Right atrium auricular region (tissue), 2 donors: ENCODE data around the gene A3GALT2. TPM values are rescaled to one million over a fixed set of nuclear protein-coding genes. Genes with fewer than 3 reads are reported as not detected.

Experiments
- DNase-seq: peaks from one replicate; pipeline ENCODE4 v3.0.0-alpha.2; 2019; ENCODE audit warnings: low spot score
- H3K27ac ChIP-seq, 2 donors: fragments of 200-600 bp; sonication (generic); 1 replicate in 1 of 2; 2 replicates in 1 of 2; pipeline ENCODE4 v1.5.1; 2016 to 2019
- H3K27me3 ChIP-seq, 2 donors: fragments of 200-600 bp; sonication (generic); one replicate each; pipeline versions ENCODE4 v1.5.1 to v1.6.0; 2017 to 2019
- H3K36me3 ChIP-seq: fragments of 200-600 bp; sonication (generic); one replicate; pipeline ENCODE4 v1.5.1; 2016
- H3K4me1 ChIP-seq, 2 donors: fragments of 200-600 bp; sonication (generic); one replicate each; pipeline versions ENCODE4 v1.5.1 to v1.6.0; 2017 to 2019
- H3K4me3 ChIP-seq, 2 donors: fragments of 200-600 bp; sonication (generic); 1 replicate in 1 of 2; 2 replicates in 1 of 2; pipeline ENCODE4 v1.5.1; 2017 to 2019; ENCODE audit warnings: mild to moderate bottlenecking in 1 of 2, moderate library complexity in 1 of 2
- H3K9me3 ChIP-seq, 2 donors: fragments of 200-600 bp; sonication (generic); one replicate each; pipeline ENCODE4 v1.5.1; 2019
- total RNA-seq, 2 donors: library from RNA; depleted of rRNA; stranded (reverse); fragments of >200 nt; gene quantifications; one replicate each; pipeline ENCODE4 v1.1.0, GENCODE V29; 2016
- TF ChIP-seq, protein P1 (sequence below), 2 donors: fragments of 200-600 bp; sonication (generic); IDR thresholded peaks; one replicate each; pipeline ENCODE4 v1.5.1; 2019; ENCODE audit warnings: antibody characterized with exemption in 2 of 2

Gene A3GALT2
- total RNA-seq, 2 donors from 2014 or later: not detected

DNA sequence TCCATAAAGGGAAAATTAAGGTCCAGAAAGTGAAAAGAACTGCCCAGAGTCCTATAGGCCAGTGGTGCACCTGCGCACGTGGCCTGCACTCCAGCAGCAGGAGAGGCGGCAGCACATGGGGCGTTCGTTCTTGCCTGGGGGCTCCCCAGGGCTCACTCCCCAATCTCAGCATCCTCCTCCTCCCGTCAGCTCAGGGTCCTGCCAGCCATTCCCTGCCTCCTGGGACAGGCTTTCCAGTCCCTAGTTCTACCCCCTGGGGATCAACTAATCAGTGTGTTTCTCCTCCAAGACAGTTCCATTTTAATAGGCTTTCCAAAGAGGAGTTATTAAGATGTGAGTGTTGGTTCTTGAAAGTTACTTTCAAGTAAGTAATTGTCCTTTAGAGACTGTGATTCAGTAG is 1.2 kb upstream of the A3GALT2 start:
- no peaks in the 10 kb centered on the region for H3K27me3 ChIP-seq
- no peak overlapping the region for H3K27ac ChIP-seq

DNA sequence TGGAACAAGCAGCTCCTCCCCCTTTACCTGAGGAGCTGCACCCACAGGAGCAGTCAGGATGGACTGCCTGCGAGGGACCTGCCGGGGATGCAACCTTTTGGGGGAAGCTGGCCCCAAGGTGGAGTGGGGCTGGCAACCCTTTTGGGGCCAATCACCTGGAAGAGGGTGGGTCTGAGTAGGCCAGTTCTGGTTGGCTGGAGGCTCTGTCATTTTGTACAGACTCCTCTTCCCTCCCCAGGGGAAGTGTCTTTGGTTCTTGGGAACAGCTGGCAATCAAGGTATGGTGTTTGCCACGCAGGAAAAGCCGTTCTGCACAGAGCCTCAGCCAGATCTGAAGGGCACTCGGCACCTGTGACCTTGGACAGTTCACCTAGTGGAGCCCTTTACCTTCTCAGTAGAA is 280 bp upstream of the A3GALT2 start:
- DNase-seq: no peak
- Histone ChIP-seq H3K4me3 (no peak overlapping the region), H3K36me3 (peaks cover 38% of the 10 kb centered on the region), H3K27me3 (no peaks in the 10 kb centered on the region), H3K27ac (no peak overlapping the region), H3K9me3 (no peaks in the 10 kb centered on the region), H3K4me1 (peaks cover 0 to 12% of the 10 kb centered on the region in 2 donors)
- TF ChIP-seq, protein P1, sequence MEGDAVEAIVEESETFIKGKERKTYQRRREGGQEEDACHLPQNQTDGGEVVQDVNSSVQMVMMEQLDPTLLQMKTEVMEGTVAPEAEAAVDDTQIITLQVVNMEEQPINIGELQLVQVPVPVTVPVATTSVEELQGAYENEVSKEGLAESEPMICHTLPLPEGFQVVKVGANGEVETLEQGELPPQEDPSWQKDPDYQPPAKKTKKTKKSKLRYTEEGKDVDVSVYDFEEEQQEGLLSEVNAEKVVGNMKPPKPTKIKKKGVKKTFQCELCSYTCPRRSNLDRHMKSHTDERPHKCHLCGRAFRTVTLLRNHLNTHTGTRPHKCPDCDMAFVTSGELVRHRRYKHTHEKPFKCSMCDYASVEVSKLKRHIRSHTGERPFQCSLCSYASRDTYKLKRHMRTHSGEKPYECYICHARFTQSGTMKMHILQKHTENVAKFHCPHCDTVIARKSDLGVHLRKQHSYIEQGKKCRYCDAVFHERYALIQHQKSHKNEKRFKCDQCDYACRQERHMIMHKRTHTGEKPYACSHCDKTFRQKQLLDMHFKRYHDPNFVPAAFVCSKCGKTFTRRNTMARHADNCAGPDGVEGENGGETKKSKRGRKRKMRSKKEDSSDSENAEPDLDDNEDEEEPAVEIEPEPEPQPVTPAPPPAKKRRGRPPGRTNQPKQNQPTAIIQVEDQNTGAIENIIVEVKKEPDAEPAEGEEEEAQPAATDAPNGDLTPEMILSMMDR (IDR thresholded peaks at IDR 0.05): no peak

More for the DNA sequence above, 1.2 kb upstream of the A3GALT2 start:
- TF ChIP-seq, protein P1 (IDR thresholded peaks at IDR 0.05): no peak
- DNase-seq: no peak
- H3K36me3 ChIP-seq: peaks cover 47% of the 10 kb centered on the region
- H3K9me3 ChIP-seq: no peaks in the 10 kb centered on the region
- peaks cover 0 to 18% of the 10 kb centered on the region in 2 donors for H3K4me1 ChIP-seq
- H3K4me3 ChIP-seq: no peak overlapping the region

DNA sequence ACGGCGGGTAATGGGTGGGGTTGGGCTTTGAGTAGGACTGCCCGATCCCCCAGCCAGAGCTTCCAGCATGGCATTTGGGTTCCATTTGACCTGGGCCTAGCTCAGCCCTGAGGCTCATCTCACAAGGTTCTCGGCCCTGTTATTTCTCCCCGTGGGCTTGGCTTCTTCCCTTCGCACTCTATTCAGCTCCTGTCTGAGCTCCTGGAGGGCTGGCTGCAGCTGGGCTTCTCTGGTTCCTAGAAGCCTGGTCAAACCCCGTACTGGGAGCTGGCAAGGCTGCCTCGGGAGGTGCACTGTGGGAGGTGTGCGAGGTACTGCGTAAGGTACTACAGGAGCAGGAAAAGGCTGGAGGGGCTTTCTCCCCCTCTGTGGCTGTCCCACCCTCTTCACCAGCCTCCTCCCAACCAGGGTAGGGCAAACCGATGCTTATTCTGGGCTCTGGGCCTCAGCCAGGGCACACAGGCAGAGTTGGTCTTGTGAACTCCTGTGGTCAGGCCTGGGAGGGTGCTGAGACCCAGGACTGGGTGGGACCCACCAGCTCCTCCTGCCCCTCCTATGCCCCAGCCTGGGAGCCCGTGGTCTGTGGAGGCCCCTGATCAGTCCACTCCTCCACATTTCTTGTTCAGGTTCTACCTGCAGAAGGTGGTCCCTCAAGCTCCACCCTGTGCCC is 814 bp downstream of the A3GALT2 start:
- TF ChIP-seq, protein P1 (IDR thresholded peaks at IDR 0.05): no peak
- Histone ChIP-seq H3K9me3 (no peaks in the 10 kb centered on the region), H3K4me1 (peaks cover 0 to 6% of the 10 kb centered on the region in 2 donors), H3K36me3 (peaks cover 27% of the 10 kb centered on the region), H3K4me3 (no peak overlapping the region), H3K27ac (no peak overlapping the region), H3K27me3 (no peaks in the 10 kb centered on the region)
- DNase-seq: no peak

DNA sequence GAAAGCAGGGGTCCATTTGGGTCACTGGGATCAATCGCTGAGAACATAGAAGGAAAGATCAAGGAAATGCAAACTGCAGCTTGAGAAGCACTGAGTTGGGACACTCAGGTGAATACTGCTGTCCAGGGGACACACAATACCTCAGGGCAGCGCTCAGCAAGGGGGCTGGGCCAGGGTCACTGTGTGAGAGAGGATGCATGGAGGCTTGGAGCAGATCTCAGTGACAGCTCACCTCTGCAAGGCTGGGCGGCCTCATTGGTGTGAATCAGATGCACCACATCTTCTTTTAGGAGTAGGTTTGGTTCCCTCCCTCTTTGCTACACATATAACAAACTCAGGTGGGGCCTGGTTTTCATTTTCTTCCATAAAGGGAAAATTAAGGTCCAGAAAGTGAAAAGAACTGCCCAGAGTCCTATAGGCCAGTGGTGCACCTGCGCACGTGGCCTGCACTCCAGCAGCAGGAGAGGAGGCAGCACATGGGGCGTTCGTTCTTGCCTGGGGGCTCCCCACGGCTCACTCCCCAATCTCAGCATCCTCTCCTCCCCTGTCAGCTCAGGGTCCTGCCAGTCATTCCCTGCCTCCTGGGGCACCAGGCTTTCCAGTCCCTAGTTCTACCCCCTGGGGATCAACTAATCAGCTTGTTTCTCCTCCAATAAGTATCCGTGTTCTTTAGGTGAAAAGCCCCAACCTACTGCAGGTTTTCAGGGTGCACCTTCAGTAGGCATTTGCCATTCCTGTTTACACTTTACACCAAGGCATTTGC is 1.5 kb downstream of the A3GALT2 start:
- H3K27me3 ChIP-seq: no peaks in the 10 kb centered on the region
- no peak overlapping the region for H3K27ac ChIP-seq
- no peaks in the 10 kb centered on the region for H3K4me1 ChIP-seq
- H3K36me3 ChIP-seq: peaks cover 20% of the 10 kb centered on the region
- H3K9me3 ChIP-seq: no peaks in the 10 kb centered on the region
- no peak for DNase-seq
- H3K4me3 ChIP-seq: no peak overlapping the region
- TF ChIP-seq, protein P1 (IDR thresholded peaks at IDR 0.05): no peak

DNA sequence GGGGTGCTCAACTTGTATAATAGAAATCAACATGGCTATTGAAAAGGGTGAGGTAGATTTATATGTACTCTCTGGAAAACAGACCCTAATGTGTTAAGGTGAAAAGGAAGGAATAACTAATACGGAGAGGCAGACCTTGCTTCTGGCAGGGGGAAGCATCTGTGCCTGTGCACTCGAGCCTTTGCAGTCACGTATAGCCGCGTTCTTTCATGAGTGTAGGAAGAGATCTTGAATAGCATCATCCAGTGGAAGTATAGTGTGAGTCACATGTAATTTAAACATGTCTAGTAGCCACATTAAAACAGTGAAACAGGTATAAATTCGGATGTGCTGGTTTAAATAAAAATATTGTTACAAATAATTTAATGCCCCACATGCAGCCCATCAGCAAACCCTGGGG is 3.0 kb downstream of the A3GALT2 start:
- no peak for DNase-seq
- H3K4me3 ChIP-seq: no peak overlapping the region
- H3K9me3 ChIP-seq: no peaks in the 10 kb centered on the region
- peaks cover 6% of the 10 kb centered on the region for H3K36me3 ChIP-seq
- H3K27ac ChIP-seq: no peak overlapping the region
- H3K27me3 ChIP-seq: no peaks in the 10 kb centered on the region
- no peaks in the 10 kb centered on the region for H3K4me1 ChIP-seq
- TF ChIP-seq, protein P1 (IDR thresholded peaks at IDR 0.05): no peak
